Measurements from ENCODE around the gene GOLIM4.
"Not testable (repeated sequence)": the region's sequence is repeated elsewhere in the genome, so short reads cannot be mapped to it uniquely, and the experiment has no call there.

GOLIM4 gene, protein sequence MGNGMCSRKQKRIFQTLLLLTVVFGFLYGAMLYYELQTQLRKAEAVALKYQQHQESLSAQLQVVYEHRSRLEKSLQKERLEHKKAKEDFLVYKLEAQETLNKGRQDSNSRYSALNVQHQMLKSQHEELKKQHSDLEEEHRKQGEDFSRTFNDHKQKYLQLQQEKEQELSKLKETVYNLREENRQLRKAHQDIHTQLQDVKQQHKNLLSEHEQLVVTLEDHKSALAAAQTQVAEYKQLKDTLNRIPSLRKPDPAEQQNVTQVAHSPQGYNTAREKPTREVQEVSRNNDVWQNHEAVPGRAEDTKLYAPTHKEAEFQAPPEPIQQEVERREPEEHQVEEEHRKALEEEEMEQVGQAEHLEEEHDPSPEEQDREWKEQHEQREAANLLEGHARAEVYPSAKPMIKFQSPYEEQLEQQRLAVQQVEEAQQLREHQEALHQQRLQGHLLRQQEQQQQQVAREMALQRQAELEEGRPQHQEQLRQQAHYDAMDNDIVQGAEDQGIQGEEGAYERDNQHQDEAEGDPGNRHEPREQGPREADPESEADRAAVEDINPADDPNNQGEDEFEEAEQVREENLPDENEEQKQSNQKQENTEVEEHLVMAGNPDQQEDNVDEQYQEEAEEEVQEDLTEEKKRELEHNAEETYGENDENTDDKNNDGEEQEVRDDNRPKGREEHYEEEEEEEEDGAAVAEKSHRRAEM

GRCh38 chr3:168095611-168096209, at the start of gene GOLIM4:
GOLIM4 (minus strand) TSS chr3:168095924; CDS start chr3:168095285, 639 bp downstream.
- DNase-seq = peak; percentile 48 to 67

DNA sequence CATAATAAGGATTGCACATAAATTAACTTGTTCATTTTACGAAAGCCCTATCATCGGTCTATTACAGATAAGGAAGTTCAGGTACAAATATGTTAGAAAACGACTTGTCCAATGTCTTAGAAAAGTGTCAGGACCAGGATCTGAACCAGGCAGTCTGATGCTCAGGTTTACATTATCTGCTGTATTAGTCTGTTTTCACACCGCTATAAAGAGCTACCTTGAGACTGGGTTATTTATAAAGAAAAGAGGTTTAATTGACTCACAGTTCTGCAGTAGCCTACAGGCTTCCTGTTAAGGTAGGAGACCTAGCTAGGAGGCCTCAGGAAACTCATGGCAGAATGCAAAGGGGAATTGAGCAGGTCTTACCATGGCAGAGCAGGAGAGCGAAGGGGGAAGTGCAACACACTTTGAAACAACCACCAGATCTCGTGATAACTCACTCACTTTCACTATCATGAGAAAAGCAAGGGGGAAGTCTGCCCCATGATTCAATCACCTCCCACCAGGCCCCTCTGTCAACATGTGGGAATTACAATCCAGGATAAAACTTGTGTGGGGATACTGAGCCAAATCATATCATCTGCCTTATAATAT, 45.8 kb upstream of the GOLIM4 start:
- no peak for DNase-seq

DNA sequence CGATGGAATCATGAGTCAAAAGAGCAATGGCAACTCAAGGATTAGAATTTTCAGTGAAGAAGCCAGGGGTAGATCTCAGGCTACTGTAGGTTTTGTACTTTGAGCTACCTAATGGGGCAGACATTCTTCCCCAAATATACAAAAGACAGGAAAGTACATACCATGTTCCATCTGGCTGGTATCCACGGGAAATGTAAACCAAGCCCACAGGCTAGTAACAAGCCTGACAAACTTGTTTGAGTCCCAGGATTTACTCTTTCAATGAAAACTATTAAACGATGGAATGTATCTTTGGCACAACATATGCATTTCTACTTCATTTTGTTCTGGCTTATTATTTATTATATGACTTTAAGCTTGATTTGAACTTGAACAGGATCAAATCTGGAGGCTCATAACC, 44.2 kb upstream of the GOLIM4 start:
- no peak for DNase-seq

DNA sequence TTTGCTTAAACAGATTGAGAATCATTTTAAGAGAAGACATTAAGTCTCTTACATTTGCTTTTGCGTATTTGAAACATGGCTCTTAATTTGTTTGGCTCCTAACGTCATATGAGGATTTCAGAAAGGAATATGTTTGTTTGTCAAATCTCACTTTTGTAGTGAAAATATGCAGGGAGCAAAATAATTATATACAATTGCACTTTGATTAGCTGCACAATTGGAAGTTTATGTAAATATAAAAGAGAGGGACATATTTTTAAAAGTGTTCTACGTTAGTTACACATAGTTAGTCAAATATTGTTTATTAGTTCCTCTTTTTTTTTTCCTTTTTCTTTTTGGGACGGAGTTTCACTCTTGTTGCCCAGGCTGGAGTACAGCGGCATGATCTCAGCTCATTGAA, 42.7 kb upstream of the GOLIM4 start:
- DNase-seq = no peak

DNA sequence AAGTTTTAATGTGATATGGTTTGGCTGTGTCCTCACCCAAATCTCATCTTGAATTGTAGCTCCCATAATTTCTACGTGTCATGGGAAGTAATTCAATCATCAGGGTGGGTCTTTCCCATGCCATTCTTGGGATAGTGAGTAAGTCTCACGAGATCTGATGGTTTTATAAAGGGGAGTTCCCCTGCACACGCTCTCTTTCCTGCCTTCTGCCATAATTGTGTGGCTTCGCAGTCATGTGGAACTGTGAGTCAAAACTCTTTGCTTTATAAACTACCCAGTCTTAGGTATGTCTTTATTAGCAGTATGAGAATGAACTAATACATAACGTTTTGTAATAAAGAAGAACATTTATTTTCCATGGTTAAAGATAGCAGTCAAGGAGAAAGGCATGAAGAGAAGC, 39.2 kb upstream of the GOLIM4 start:
- no peak for DNase-seq

DNA sequence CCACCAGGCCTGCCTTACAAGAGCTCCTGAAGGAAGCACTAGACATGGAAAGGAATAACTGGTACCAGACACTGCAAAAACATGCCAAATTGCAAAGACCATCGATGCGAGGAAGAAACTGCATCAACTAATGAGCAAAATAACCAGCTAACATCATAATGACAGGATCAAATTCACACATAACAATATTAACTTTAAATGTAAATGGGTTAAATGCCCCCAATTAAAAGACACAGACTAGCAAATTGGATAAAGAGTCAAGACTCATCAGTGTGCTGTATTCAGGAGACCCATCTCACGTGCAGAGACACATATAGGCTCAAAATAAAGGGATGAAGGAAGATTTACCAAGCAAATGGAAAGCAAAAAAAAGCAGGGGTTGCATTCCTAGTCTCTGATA, 34.5 kb upstream of the GOLIM4 start:
- DNase-seq = not testable (repeated sequence)

- DNase-seq = not testable (repeated sequence)
These were observed 32.7 kb upstream of the GOLIM4 start for GRCh38 chr3:168128463-168128862.

DNA sequence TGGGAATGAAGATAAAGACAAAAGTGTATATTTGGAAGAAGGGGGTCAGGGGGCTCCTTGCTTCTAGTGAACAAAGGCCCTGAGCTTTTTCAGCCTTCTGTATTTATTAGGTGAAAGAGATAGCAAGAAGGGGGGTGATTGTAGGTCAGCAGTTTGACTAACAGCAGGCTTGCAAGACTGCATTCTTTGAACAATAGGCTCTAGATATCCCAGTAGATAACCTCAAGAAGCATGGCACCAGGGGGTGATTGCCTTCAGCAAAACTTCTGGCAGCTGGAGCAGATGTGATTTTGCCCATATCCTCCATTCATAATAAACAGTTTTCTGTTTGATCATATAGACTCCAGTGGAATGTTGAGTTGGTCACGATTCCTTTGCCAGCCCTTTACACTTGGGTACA, 31.7 kb upstream of the GOLIM4 start:
- DNase-seq = no peak

GRCh38 chr3:168124791-168125190, 29.1 kb upstream of the GOLIM4 start:
- no peak for DNase-seq

- DNase-seq = no peak
These were observed 28.6 kb upstream of the GOLIM4 start for GRCh38 chr3:168124291-168124690.

DNA sequence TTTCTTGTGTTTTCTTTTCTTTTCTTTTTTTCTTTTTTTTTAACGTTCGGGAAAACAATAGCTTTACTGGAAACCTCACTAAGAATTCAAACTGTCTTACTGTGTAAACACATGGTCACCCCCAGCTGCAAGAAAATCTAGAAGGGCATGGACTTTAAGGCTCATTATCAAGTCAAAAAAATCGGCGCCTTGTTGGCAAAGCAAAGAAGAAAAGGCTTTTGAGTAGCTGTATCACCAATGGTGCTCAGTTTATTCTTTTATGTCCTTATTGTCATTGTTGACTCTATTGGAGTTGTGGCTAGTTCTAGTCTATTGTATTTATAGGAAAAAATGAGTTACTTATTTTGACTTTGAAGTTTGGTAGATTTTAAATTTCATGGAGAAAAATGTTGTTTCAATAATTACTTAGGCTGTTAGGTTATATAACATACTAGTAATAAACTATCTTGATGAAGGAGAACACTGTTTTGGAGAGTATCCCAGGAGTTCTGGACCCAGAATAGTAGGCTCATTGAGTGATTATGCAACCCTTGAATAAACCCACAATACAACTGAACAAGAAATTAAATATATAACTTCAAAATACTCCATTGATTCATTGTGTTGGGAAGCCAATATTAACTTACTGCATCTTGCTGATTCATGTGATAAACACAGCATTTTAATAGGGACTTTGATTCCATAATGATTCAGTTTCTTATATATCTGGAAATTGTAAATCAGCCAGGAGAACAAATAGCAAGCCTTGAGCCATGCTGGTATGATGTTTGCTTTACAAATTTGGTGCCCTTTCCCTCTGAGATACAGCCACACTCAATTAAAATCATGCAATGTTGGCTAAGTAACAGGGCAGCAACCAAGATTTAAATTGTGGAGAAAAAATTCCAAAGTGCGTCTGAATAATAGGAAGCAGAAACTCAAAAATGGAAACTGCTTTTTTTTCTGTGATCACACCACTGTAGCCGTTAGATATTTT, 27.8 kb upstream of the GOLIM4 start:
- no peak for DNase-seq

- no peak for DNase-seq
These were observed 25.7 kb upstream of the GOLIM4 start for GRCh38 chr3:168121184-168122017.

- DNase-seq = no peak
These were observed 22.2 kb upstream of the GOLIM4 start for GRCh38 chr3:168117853-168118313.

DNA sequence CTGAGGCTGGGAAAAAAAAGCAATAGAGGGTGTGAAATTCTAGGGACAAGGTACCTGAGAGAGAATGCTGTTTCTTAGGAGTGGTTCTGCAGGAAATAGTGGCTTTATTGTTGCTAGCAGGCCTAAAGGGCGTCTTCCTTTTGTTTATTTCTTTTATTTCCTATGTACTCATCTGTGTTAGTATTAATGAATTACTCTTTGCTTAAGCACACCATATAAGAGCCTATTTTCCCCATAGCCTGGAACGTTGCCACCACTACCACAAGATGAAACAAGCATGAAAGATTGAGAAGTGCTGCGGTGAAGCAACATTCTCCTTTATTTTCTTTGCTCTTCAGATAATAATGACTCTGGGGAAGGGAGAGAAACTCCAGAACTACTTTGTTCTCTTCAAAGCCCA, 21.3 kb upstream of the GOLIM4 start:
- DNase-seq = no peak

DNA sequence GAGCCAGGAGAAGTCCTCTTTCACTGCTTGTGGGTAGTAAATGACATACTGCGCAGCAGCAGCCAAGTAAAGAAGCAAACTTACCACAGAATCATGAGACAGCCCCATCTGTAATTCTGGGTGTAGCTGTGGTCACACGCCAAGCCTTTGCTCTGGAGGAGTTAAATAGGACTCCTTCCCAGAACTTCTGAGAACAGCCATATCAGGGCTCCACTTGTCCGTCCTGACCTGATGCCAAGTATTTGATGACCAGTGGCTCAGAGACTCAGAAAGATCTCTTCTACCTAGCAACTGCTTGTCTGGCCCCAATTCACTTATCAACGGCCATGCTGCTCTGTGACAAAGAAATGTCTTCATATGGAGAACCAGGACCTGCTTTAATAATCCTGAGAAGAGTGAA, 20.6 kb upstream of the GOLIM4 start:
- no peak for DNase-seq

DNA sequence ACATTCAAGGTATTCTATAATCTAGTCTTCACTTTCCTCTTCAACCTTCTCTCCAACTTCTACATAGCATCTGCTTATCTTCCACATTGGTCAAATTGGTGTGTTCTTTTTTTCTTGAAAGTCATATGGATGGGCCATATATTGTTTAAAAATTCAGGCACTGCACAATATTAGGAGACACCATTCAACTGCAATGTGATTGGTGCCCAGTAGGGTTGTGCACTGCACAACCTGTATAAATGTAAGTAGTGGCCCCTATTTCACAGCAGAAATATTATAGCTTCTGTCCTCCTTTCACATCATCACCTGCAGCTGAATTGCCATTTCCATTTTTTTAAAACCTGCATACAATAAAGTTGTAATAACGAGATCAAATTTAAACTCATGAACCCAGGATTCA, 18.1 kb upstream of the GOLIM4 start:
- DNase-seq = no peak

GRCh38 chr3:168112894-168113293, 17.2 kb upstream of the GOLIM4 start:
- DNase-seq = no peak

DNA sequence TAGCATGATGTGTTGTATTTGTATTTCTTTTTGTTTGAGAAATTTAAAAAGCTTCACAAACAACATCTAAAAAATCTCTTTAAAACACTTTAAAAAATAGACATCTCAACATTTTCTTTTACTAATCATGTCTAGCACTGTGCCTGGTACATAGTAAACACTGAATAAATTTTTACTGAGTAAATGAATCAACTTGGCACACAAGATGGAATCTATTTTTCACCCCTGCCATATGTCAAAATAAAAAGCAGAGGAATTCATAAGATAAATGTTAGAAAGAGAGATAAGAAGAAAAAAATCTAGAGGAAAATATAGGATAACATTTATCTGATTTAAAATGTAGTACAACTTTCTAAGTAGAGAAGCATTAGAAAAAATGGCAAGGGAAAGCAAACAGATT, 8.6 kb upstream of the GOLIM4 start:
- DNase-seq = no peak

DNA sequence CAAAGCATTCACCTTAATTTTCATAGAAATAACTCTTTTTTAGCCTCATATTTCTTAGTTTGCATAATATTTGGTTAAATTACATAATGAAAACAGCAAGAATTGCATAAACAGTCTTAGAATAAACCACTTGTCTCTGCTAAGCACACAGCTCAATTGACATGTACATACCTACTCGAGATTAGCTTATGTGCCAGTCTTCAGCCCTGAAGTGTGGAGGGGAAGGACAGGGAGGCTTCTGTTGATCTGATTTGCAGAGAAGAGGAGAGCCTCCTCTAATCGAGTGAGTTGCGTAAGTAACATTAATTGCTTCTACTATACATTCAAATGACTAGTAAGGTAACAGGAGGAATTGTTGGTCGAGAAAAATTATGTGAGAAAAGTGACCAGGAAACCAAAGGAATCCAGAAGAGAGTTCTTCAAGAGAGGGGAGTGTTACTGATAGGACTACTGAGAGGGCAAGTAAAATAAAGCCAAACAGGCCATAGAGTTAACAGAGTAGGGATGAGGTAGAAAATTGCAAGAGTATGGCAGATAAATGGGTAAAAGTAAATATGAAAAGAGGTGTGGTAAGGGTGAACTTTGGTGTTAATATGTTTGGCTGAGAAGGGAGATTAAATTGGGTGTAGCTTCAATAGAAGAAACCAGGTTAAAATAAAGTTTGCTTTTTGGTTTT, 7.1 kb upstream of the GOLIM4 start:
- no peak for DNase-seq

- DNase-seq = no peak
These were observed 5.2 kb upstream of the GOLIM4 start for GRCh38 chr3:168100777-168101492.

Data from activated CD4-positive, alpha-beta T cell treated with anti-CD3 and anti-CD28 coated beads, Interleukin-2, amount 50 U/mL, for 48 hours (primary cell).